Measurements from ENCODE around the gene KRT13.
A peak's percentile ranks its signal among the peaks of the same experiment; 100 is the strongest.

Gene KRT13

DNA sequence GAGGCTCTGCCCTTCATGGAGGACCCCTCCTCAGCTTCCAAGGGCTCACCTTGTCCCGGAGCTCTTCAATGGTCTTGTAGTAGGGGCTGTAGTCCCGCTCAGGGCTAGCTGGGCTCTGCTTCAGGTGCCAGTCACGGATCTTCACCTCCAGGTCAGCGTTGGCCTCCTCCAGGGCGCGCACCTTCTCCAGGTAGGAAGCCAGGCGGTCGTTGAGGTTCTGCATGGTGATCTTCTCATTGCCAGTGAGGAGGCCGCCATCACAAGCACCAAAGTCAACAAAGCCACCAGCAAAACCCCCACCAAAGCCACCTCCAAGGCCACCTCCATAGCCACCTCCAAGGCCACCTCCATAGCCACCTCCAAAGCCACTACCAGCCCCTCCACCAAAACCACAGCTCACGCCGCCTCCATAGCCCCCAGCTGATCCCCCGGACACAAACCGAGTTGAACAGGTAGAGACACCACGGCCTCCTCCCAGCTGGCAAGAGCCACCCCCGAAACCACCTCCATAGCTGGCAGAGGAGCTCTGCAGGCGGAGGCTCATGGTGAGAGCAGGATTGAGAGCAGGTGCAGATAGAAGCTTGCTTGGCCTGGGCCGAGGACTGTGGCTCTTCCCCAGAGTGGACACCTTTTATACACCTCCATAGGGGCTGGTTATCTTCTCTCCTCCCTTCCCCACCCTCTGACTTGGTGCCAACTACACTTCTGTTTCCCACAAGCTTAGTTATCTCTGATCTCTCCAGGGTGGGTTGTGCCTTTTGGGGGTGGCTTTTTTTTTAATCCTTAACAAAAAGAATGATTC lies at the start of gene KRT13:
KRT13 (minus strand) TSS at position 606 of the 802 bp plus-strand sequence; CDS start at position 544, 62 bp downstream.
- Histone ChIP-seq H3K27ac (ENCODE audit: low read depth, low read length) (no peak within 1 kb of the TSS), H3K27me3 (ENCODE audit: control insufficient read depth in 1 of 2, insufficient read depth in 2 of 2, low read length in 2 of 2) (no peaks in the 10 kb centered on the region), H3K9ac (ENCODE audit: low read length) (no peak within 1 kb of the TSS), H3K9me3 (ENCODE audit: low read length) (no peaks in the 10 kb centered on the region), H3K4me1 (ENCODE audit: insufficient read depth, low read length) (peaks cover 8% of the 10 kb centered on the region), H3K4me3 (ENCODE audit: low read depth in 1 of 2, low read length in 2 of 2) (no peak within 1 kb of the TSS), H3K36me3 (ENCODE audit: insufficient read depth, low read length) (no peaks in the 10 kb centered on the region)

- Histone ChIP-seq H3K9me3 (ENCODE audit: low read length) (no peaks in the 10 kb centered on the region), H3K27ac (ENCODE audit: low read depth, low read length) (no peak overlapping the region), H3K36me3 (ENCODE audit: insufficient read depth, low read length) (no peaks in the 10 kb centered on the region), H3K9ac (ENCODE audit: low read length) (no peak overlapping the region), H3K4me1 (ENCODE audit: insufficient read depth, low read length) (peaks cover 1% of the 10 kb centered on the region), H3K4me3 (ENCODE audit: low read depth in 1 of 2, low read length in 2 of 2) (no peak overlapping the region), H3K27me3 (ENCODE audit: control insufficient read depth in 1 of 2, insufficient read depth in 2 of 2, low read length in 2 of 2) (peaks cover 0 to 4% of the 10 kb centered on the region in 2 donors)
Observed at GRCh38 chr17:41553987-41554680, 48.7 kb upstream of the KRT13 start.

- H3K27me3 ChIP-seq (ENCODE audit: control insufficient read depth in 1 of 2, insufficient read depth in 2 of 2, low read length in 2 of 2) = peaks cover 0 to 4% of the 10 kb centered on the region in 2 donors
- no peak overlapping the region for H3K4me3 ChIP-seq (ENCODE audit: low read depth in 1 of 2, low read length in 2 of 2)
- no peaks in the 10 kb centered on the region for H3K9me3 ChIP-seq (ENCODE audit: low read length)
- no peak overlapping the region for H3K9ac ChIP-seq (ENCODE audit: low read length)
- no peak overlapping the region for H3K27ac ChIP-seq (ENCODE audit: low read depth, low read length)
- no peaks in the 10 kb centered on the region for H3K36me3 ChIP-seq (ENCODE audit: insufficient read depth, low read length)
- peaks cover 11% of the 10 kb centered on the region for H3K4me1 ChIP-seq (ENCODE audit: insufficient read depth, low read length)
Observed at GRCh38 chr17:41553176-41553575, 47.8 kb upstream of the KRT13 start.

DNA sequence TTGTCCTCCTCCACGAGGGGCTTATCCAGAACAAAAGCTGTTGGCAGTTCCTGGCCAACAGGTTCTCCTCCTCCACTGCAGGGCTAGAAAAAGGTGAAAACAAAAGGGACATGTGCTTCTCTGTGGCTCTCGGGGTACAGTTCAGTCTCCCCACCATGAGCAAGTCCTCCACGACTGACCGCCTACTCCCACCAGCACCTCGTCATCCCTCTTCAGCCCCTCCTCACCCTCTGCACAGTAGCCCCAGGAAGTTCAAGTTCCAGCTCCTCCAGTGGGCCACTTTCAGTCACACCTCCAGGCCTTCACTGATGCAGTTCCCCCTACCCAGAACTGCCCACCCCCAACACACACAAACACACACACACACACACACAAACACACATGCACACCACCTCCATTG lies 47.0 kb upstream of the KRT13 start:
- Histone ChIP-seq H3K4me3 (ENCODE audit: low read depth in 1 of 2, low read length in 2 of 2) (no peak overlapping the region), H3K27ac (ENCODE audit: low read depth, low read length) (no peak overlapping the region), H3K27me3 (ENCODE audit: control insufficient read depth in 1 of 2, insufficient read depth in 2 of 2, low read length in 2 of 2) (peaks cover 0 to 4% of the 10 kb centered on the region in 2 donors), H3K9ac (ENCODE audit: low read length) (no peak overlapping the region), H3K9me3 (ENCODE audit: low read length) (no peaks in the 10 kb centered on the region), H3K4me1 (ENCODE audit: insufficient read depth, low read length) (peaks cover 14% of the 10 kb centered on the region), H3K36me3 (ENCODE audit: insufficient read depth, low read length) (no peaks in the 10 kb centered on the region)

GRCh38 chr17:41551365-41551764 lies 46.0 kb upstream of the KRT13 start:
- Histone ChIP-seq H3K9ac (ENCODE audit: low read length) (no peak overlapping the region), H3K9me3 (ENCODE audit: low read length) (no peaks in the 10 kb centered on the region), H3K27me3 (ENCODE audit: control insufficient read depth in 1 of 2, insufficient read depth in 2 of 2, low read length in 2 of 2) (no peaks in the 10 kb centered on the region), H3K4me1 (ENCODE audit: insufficient read depth, low read length) (peaks cover 14% of the 10 kb centered on the region), H3K27ac (ENCODE audit: low read depth, low read length) (no peak overlapping the region), H3K4me3 (ENCODE audit: low read depth in 1 of 2, low read length in 2 of 2) (no peak overlapping the region), H3K36me3 (ENCODE audit: insufficient read depth, low read length) (no peaks in the 10 kb centered on the region)

DNA sequence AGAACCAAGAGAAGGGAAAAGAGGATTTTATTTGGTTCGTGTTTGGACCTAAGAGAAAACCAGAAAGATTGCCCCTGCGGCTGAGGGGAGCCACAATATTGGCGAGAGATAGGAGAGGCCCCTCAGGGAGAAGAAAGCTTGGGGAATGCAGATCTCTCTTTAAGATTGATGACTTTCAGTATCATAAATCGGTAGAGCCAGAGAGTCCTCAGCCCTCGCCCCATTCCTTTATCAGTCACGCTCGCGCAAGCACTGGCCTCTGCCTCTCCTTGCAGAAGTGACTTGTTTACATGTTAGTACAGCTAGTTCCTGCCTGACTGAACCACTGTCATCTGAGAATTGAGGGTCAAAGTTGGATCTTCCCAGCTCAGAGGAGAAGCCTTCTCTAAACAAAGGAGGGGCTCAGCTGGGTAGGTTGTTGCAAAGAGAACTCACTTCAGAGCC lies 44.2 kb upstream of the KRT13 start:
- Histone ChIP-seq H3K27me3 (ENCODE audit: control insufficient read depth in 1 of 2, insufficient read depth in 2 of 2, low read length in 2 of 2) (no peaks in the 10 kb centered on the region), H3K4me1 (ENCODE audit: insufficient read depth, low read length) (peaks cover 14% of the 10 kb centered on the region), H3K9me3 (ENCODE audit: low read length) (no peaks in the 10 kb centered on the region), H3K4me3 (ENCODE audit: low read depth in 1 of 2, low read length in 2 of 2) (no peak overlapping the region), H3K9ac (ENCODE audit: low read length) (no peak overlapping the region), H3K36me3 (ENCODE audit: insufficient read depth, low read length) (no peaks in the 10 kb centered on the region), H3K27ac (ENCODE audit: low read depth, low read length) (no peak overlapping the region)

DNA sequence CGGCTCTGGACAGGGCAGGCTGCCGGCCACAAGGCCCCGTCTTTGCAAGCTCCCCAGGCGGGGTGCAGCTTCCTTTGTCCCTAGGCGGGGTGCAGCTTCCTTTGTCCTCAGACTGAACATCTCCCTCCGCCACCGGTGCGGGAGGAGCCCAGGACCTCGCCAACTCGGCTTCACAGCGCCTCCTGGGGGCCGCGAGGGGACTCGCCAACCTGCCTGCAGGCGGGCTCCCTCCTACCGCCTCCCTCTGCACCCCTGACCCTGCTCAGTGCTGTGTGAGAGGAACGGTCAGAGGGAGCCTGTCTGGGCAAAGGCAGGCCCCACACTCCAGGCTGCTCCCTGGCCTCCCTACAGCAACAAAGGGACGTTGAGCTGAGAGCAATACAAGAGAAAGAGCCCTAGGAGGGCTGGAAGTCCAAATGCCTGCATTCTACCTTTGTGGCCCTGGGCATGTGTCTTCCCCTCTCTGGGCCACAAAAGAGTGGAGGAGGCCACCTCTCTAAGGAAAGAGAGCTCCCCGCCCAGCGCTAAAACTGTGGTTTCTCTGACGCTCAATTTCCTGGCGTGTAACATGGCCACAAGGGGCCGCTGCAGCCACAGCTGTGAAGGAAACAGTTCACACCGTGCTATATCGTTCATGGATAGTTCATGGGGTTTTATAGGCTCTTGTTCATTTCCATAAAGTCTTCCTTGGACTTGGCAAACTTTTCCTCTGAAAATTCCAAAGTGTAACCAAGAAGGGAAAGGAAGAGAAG lies 43.6 kb upstream of the KRT13 start:
- Histone ChIP-seq H3K4me1 (ENCODE audit: insufficient read depth, low read length) (peaks cover 14% of the 10 kb centered on the region), H3K27ac (ENCODE audit: low read depth, low read length) (no peak overlapping the region), H3K36me3 (ENCODE audit: insufficient read depth, low read length) (no peaks in the 10 kb centered on the region), H3K9me3 (ENCODE audit: low read length) (no peaks in the 10 kb centered on the region), H3K4me3 (ENCODE audit: low read depth in 1 of 2, low read length in 2 of 2) (peak overlapping the region; percentile 12 to 53), H3K27me3 (ENCODE audit: control insufficient read depth in 1 of 2, insufficient read depth in 2 of 2, low read length in 2 of 2) (no peaks in the 10 kb centered on the region), H3K9ac (ENCODE audit: low read length) (no peak overlapping the region)

DNA sequence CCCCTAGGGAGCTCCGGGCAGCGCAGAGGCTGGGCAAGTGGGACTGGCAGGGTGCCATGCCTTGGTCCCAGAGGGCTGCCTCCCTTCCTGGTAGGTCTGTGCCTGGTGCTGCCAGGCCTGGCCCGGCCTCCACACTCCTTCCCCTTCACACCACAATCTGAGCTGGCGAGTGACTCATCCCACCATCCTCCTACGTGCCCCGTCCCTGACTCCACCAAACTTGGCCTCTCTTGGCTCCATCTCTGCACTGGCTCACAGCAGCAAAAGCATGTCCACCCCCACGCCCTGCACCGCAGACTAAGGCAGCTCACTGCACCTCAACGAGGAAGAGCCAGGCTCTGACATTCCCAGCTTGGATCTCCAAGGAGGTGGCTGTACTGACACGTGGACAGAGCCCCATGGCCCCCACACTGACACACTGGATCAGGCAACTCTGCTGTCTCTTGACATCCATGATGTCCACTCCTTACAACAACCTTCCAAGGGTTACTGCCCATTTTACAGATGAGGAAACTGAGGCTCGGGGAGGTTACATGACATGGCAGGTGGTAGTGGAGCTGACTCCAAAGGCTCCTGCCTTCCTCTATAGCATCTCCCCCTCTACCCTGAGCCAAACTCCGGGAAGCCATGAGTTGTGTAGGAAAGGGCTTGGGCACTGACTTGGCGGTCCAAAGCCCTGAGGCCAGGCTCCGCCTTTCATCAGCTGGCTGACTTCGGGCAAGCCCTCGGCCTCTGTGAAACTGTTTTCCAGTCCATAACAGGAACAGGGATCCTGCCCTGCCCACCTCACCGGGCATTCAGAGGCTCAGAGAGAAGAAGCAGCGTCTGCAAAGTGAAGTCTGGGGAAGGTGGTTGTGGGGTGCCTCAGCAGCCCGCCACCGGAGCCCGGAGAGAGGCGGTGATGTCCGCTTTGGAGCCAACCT lies 42.8 kb upstream of the KRT13 start:
- no peak overlapping the region for H3K9ac ChIP-seq (ENCODE audit: low read length)

DNA sequence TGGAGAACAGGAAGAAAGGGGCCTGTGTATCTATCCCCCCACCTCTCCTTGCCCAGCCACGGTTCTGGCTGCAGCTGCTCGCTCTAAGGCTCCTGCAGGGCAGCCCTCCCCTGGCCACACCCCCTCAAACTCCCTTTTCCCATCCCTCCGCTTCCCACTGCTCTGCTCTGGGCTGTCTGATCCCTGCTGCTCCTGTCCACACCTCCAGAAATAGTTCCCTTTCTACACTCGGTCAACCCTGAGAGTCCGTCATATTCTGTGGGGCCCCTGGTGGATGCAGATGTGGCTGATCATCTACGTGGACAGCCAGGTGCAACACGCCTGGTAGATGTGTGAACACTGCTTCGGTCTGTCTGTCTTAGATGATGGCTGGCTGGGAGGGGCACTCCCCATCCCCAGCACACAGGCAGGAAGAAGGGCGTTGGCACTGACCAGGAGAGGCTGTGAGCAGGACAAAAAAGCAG lies 42.0 kb upstream of the KRT13 start:
- H3K27ac ChIP-seq (ENCODE audit: low read depth, low read length) = no peak overlapping the region
- H3K4me3 ChIP-seq (ENCODE audit: low read depth in 1 of 2, low read length in 2 of 2) = no peak overlapping the region
- peaks cover 14% of the 10 kb centered on the region for H3K4me1 ChIP-seq (ENCODE audit: insufficient read depth, low read length)
- H3K9me3 ChIP-seq (ENCODE audit: low read length) = no peaks in the 10 kb centered on the region
- H3K27me3 ChIP-seq (ENCODE audit: control insufficient read depth in 1 of 2, insufficient read depth in 2 of 2, low read length in 2 of 2) = no peaks in the 10 kb centered on the region
- no peaks in the 10 kb centered on the region for H3K36me3 ChIP-seq (ENCODE audit: insufficient read depth, low read length)
- no peak overlapping the region for H3K9ac ChIP-seq (ENCODE audit: low read length)

More for the DNA sequence above, 42.8 kb upstream of the KRT13 start:
- Histone ChIP-seq H3K36me3 (ENCODE audit: insufficient read depth, low read length) (no peaks in the 10 kb centered on the region), H3K27me3 (ENCODE audit: control insufficient read depth in 1 of 2, insufficient read depth in 2 of 2, low read length in 2 of 2) (no peaks in the 10 kb centered on the region), H3K9me3 (ENCODE audit: low read length) (no peaks in the 10 kb centered on the region), H3K4me1 (ENCODE audit: insufficient read depth, low read length) (peaks cover 14% of the 10 kb centered on the region), H3K27ac (ENCODE audit: low read depth, low read length) (no peak overlapping the region), H3K4me3 (ENCODE audit: low read depth in 1 of 2, low read length in 2 of 2) (peak overlapping the region; percentile 22 to 53)

DNA sequence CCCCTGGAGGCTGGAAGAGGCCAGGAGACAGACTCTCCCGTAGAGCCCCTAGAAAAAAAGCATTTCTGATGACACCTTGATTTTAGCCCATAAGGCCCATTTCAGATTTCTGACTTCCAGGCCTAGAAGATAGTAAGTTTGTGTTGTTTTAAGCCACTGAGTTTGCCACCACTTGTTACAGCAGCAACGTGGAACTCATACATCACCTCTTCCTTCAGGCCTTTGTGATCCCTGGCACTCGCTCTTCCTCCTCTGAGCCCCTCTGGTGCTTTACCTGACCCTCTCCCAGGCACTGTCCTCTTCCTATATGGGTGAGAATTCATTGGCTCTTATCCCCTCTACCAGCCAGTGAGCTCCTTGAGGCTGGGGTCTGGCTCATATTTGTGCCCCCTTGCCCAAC lies 41.4 kb upstream of the KRT13 start:
- Histone ChIP-seq H3K4me3 (ENCODE audit: low read depth in 1 of 2, low read length in 2 of 2) (no peak overlapping the region), H3K36me3 (ENCODE audit: insufficient read depth, low read length) (no peaks in the 10 kb centered on the region), H3K27me3 (ENCODE audit: control insufficient read depth in 1 of 2, insufficient read depth in 2 of 2, low read length in 2 of 2) (no peaks in the 10 kb centered on the region), H3K27ac (ENCODE audit: low read depth, low read length) (no peak overlapping the region), H3K9ac (ENCODE audit: low read length) (no peak overlapping the region), H3K4me1 (ENCODE audit: insufficient read depth, low read length) (peaks cover 14% of the 10 kb centered on the region), H3K9me3 (ENCODE audit: low read length) (no peaks in the 10 kb centered on the region)

Measured in muscle layer of colon (tissue), 2 donors.